Measurements from ENCODE around the gene SYNE1.

The SYNE1 gene

DNA sequence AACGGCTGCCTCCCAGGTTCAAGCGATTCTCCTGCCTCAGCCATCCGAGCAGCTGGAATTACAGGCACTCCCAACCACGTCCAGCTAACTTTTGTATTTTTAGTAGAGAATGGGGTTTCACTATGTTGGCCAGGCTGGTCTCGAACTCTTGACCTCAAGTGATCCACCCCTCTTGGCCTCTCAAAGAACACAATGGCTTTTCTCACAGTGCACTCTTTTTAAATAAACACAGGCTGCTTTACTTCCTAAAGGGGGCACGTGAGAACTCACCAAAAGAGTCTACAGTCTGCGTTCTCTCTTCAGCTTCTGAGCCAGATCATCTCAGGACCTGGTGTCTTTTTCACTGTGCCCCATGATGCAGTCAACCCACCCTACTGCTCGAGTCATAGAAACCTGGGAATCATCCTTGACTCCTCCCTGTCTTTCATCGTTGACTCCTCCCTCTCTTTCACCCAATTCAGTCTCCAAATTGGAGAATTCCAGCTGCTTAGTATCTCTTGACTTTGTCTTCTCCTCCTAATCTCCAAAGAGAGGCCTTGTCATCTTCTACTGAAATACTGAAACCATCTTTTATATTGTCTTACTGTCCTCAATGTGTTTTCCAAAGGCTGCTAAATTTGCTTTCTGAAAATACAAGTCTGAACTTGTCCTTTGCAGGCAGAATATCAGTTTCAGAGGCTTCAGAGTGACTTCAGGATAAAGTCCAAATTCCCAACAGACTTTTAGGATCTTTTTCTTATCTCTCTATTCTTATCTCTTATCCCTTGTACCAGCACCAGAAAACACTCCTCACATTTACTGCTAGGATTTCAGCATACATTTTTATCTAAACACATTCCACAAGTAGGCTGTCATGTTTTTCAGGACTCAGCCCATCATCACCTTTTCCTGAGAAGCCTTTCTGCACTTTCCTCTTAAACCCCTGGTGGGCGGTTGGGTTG, 323.4 kb downstream of the SYNE1 start:
- Histone ChIP-seq H3K9me3 (ENCODE audit: control insufficient read depth, low read length) (no peaks in the 10 kb centered on the region), H3K4me3 (ENCODE audit: insufficient read depth, low read depth, low read length) (no peak overlapping the region), H3K4me1 (ENCODE audit: control insufficient read depth, insufficient read depth, low read length) (no peaks in the 10 kb centered on the region), H3K27ac (ENCODE audit: insufficient read depth, low read depth, low read length, poor library complexity, severe bottlenecking) (no peak overlapping the region), H3K27me3 (ENCODE audit: control insufficient read depth, insufficient read depth, low read length, poor library complexity, severe bottlenecking) (no peaks in the 10 kb centered on the region), H3K36me3 (ENCODE audit: control insufficient read depth, insufficient read depth, low read length) (no peaks in the 10 kb centered on the region)
- 85 to 91% methylated on average over 10 of the region's 10 CpGs for WGBS, 2 experiments

DNA sequence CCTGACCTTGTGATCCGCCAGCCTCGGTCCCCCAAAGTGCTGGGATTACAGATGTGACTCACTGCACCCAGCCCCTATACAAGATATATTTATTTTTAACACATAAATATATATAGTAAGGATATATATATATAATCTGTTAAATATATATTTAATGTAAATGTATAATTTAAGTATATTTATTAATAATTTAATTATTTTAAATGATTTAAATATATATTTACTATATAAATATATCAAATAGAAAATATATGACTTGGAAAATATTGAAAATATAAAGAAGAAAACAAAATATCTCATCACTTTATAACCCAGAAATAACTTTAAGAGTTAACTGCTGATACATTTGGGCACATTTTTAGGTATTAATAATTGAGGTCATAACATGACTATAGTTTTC, 324.7 kb downstream of the SYNE1 start:
- Histone ChIP-seq H3K27ac (ENCODE audit: insufficient read depth, low read depth, low read length, poor library complexity, severe bottlenecking) (no peak overlapping the region), H3K4me3 (ENCODE audit: insufficient read depth, low read depth, low read length) (no peak overlapping the region), H3K36me3 (ENCODE audit: control insufficient read depth, insufficient read depth, low read length) (no peaks in the 10 kb centered on the region), H3K9me3 (ENCODE audit: control insufficient read depth, low read length) (no peaks in the 10 kb centered on the region), H3K27me3 (ENCODE audit: control insufficient read depth, insufficient read depth, low read length, poor library complexity, severe bottlenecking) (no peaks in the 10 kb centered on the region), H3K4me1 (ENCODE audit: control insufficient read depth, insufficient read depth, low read length) (no peaks in the 10 kb centered on the region)
- 93 to 100% methylated on average over 1 to 2 of the region's 2 CpGs for WGBS, 2 experiments

- H3K4me3 ChIP-seq (ENCODE audit: insufficient read depth, low read depth, low read length), result no peak overlapping the region
- no peaks in the 10 kb centered on the region for H3K4me1 ChIP-seq (ENCODE audit: control insufficient read depth, insufficient read depth, low read length)
- no peaks in the 10 kb centered on the region for H3K9me3 ChIP-seq (ENCODE audit: control insufficient read depth, low read length)
- H3K27me3 ChIP-seq (ENCODE audit: control insufficient read depth, insufficient read depth, low read length, poor library complexity, severe bottlenecking), result no peaks in the 10 kb centered on the region
- 95% methylated on average over 7 of the region's 7 CpGs for WGBS, 2 experiments
- no peak overlapping the region for H3K27ac ChIP-seq (ENCODE audit: insufficient read depth, low read depth, low read length, poor library complexity, severe bottlenecking)
- H3K36me3 ChIP-seq (ENCODE audit: control insufficient read depth, insufficient read depth, low read length), result no peaks in the 10 kb centered on the region
Measured at GRCh38 chr6:152310371-152310954, 326.7 kb downstream of the SYNE1 start.

GRCh38 chr6:152309648-152310047, 327.5 kb downstream of the SYNE1 start:
- H3K27me3 ChIP-seq (ENCODE audit: control insufficient read depth, insufficient read depth, low read length, poor library complexity, severe bottlenecking), result no peaks in the 10 kb centered on the region
- no peaks in the 10 kb centered on the region for H3K9me3 ChIP-seq (ENCODE audit: control insufficient read depth, low read length)
- H3K4me1 ChIP-seq (ENCODE audit: control insufficient read depth, insufficient read depth, low read length), result no peaks in the 10 kb centered on the region
- 83 to 91% methylated on average over 6 of the region's 6 CpGs for WGBS, 2 experiments
- no peak overlapping the region for H3K4me3 ChIP-seq (ENCODE audit: insufficient read depth, low read depth, low read length)
- H3K36me3 ChIP-seq (ENCODE audit: control insufficient read depth, insufficient read depth, low read length), result no peaks in the 10 kb centered on the region
- no peak overlapping the region for H3K27ac ChIP-seq (ENCODE audit: insufficient read depth, low read depth, low read length, poor library complexity, severe bottlenecking)

DNA sequence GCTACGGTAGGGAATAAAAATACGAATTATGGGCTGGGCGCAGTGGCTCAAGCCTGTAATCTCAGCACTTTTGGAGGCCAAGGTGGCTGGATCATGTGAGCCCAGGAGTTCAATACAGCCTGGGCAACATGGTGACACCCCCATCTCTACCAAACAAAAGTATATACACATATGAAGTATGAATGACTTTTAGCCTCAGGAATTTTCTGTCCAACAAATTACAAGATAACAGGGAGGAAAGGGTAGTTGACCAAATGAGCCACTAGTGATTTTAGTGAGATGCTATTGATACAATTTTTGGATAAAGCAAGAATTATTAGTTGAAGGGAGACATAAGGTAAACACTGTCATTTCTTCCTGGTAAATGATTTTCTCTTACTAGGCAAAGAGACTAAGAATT, 328.2 kb downstream of the SYNE1 start:
- Histone ChIP-seq H3K4me3 (ENCODE audit: insufficient read depth, low read depth, low read length) (no peak overlapping the region), H3K36me3 (ENCODE audit: control insufficient read depth, insufficient read depth, low read length) (no peaks in the 10 kb centered on the region), H3K9me3 (ENCODE audit: control insufficient read depth, low read length) (no peaks in the 10 kb centered on the region), H3K27ac (ENCODE audit: insufficient read depth, low read depth, low read length, poor library complexity, severe bottlenecking) (no peak overlapping the region), H3K27me3 (ENCODE audit: control insufficient read depth, insufficient read depth, low read length, poor library complexity, severe bottlenecking) (no peaks in the 10 kb centered on the region), H3K4me1 (ENCODE audit: control insufficient read depth, insufficient read depth, low read length) (no peaks in the 10 kb centered on the region)
- WGBS, 2 experiments, result 91 to 93% methylated on average over 3 of the region's 3 CpGs

DNA sequence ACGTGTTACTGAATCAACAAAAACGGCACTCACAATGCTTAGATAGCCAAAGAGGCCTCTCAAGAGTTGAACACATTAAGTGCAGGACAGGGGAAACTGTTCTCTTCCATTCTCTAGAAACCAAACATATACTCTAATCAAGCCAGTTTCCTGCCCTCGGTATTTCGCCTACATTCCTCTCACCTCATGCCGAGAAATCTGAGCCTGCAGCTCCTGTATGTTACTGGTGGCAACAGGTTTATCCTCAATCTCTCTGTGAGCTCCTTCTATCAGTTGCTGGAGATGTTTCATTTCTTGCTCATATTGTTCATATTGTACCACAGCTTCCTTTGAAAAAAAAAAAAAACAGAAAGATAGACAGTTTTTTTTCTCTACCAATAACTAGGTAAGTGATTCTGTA, 328.9 kb downstream of the SYNE1 start:
- 87 to 92% methylated on average over 5 of the region's 5 CpGs for WGBS, 2 experiments
- Histone ChIP-seq H3K4me3 (ENCODE audit: insufficient read depth, low read depth, low read length) (no peak overlapping the region), H3K27ac (ENCODE audit: insufficient read depth, low read depth, low read length, poor library complexity, severe bottlenecking) (no peak overlapping the region), H3K4me1 (ENCODE audit: control insufficient read depth, insufficient read depth, low read length) (no peaks in the 10 kb centered on the region), H3K36me3 (ENCODE audit: control insufficient read depth, insufficient read depth, low read length) (no peaks in the 10 kb centered on the region), H3K9me3 (ENCODE audit: control insufficient read depth, low read length) (no peaks in the 10 kb centered on the region), H3K27me3 (ENCODE audit: control insufficient read depth, insufficient read depth, low read length, poor library complexity, severe bottlenecking) (no peaks in the 10 kb centered on the region)

DNA sequence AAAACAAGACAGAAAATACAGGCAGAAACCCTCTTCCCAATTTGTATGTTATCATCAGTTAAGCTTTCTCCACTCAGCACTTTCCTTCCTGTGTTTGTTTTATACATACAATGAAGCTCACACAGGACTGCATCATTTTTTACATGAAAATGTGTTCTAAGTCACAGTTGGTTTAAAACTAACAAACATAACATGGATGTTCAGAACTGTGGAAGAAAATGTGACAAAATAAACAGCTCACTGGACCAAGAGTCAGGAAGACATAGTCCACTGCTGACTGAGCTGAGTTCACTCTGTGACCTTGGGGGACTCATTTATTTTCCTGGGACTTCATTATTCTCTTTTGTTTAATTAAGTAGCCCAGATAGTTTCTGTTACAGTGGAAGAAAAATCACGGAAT, 331.5 kb downstream of the SYNE1 start:
- Histone ChIP-seq H3K4me1 (ENCODE audit: control insufficient read depth, insufficient read depth, low read length) (no peaks in the 10 kb centered on the region), H3K27ac (ENCODE audit: insufficient read depth, low read depth, low read length, poor library complexity, severe bottlenecking) (no peak overlapping the region), H3K4me3 (ENCODE audit: insufficient read depth, low read depth, low read length) (no peak overlapping the region), H3K36me3 (ENCODE audit: control insufficient read depth, insufficient read depth, low read length) (no peaks in the 10 kb centered on the region), H3K9me3 (ENCODE audit: control insufficient read depth, low read length) (no peaks in the 10 kb centered on the region), H3K27me3 (ENCODE audit: control insufficient read depth, insufficient read depth, low read length, poor library complexity, severe bottlenecking) (no peaks in the 10 kb centered on the region)
- WGBS, 2 experiments, result 86 to 92% methylated on average over 1 of the region's 1 CpG

- Histone ChIP-seq H3K4me3 (ENCODE audit: insufficient read depth, low read depth, low read length) (peak overlapping the region; percentile 67), H3K9me3 (ENCODE audit: control insufficient read depth, low read length) (no peaks in the 10 kb centered on the region), H3K4me1 (ENCODE audit: control insufficient read depth, insufficient read depth, low read length) (no peaks in the 10 kb centered on the region), H3K36me3 (ENCODE audit: control insufficient read depth, insufficient read depth, low read length) (no peaks in the 10 kb centered on the region), H3K27ac (ENCODE audit: insufficient read depth, low read depth, low read length, poor library complexity, severe bottlenecking) (peak overlapping the region; percentile 44), H3K27me3 (ENCODE audit: control insufficient read depth, insufficient read depth, low read length, poor library complexity, severe bottlenecking) (no peaks in the 10 kb centered on the region)
- WGBS, 2 experiments, result 1% methylated on average over 44 of the region's 44 CpGs
Measured at GRCh38 chr6:152301765-152302568, 335.2 kb downstream of the SYNE1 start.

GRCh38 chr6:152301021-152301764, 336.0 kb downstream of the SYNE1 start:
- 46 to 47% methylated on average over 6 of the region's 7 CpGs for WGBS, 2 experiments
- Histone ChIP-seq H3K27ac (ENCODE audit: insufficient read depth, low read depth, low read length, poor library complexity, severe bottlenecking) (peak overlapping the region; percentile 13), H3K4me3 (ENCODE audit: insufficient read depth, low read depth, low read length) (peak overlapping the region; percentile 67), H3K27me3 (ENCODE audit: control insufficient read depth, insufficient read depth, low read length, poor library complexity, severe bottlenecking) (no peaks in the 10 kb centered on the region), H3K36me3 (ENCODE audit: control insufficient read depth, insufficient read depth, low read length) (no peaks in the 10 kb centered on the region), H3K9me3 (ENCODE audit: control insufficient read depth, low read length) (no peaks in the 10 kb centered on the region), H3K4me1 (ENCODE audit: control insufficient read depth, insufficient read depth, low read length) (no peaks in the 10 kb centered on the region)
